Measurements from ENCODE around the gene GANC. TPM values are rescaled to one million over a fixed set of nuclear protein-coding genes. Genes with fewer than 3 reads are reported as not detected.

GANC gene
- total and polyA plus RNA-seq, 9 of the 15 experiments (the other 6 are each of a cell fraction or from before 2014, with no cell fraction given): 10.9 to 19.0 (median 14.5) TPM

DNA sequence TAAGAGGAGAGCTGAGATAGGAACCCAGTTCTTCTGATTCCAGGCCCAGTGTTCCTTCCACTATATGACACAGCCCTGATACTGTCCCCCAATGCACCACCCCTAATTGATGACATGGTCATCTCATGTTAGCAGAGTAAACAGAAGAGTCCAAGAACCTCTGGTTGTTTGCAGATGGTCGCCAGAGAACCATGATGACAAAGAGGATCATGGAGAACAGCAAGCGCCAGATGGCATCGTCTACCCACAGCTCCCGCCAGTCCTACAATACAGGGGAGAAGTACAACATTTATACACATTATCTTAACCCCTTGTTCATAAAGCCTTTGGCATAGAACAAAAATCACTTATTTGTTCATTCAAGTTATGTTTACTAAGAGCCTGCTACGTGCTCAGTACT is 46.4 kb upstream of the GANC start (continued):
- TF ChIP-seq, protein P1, sequence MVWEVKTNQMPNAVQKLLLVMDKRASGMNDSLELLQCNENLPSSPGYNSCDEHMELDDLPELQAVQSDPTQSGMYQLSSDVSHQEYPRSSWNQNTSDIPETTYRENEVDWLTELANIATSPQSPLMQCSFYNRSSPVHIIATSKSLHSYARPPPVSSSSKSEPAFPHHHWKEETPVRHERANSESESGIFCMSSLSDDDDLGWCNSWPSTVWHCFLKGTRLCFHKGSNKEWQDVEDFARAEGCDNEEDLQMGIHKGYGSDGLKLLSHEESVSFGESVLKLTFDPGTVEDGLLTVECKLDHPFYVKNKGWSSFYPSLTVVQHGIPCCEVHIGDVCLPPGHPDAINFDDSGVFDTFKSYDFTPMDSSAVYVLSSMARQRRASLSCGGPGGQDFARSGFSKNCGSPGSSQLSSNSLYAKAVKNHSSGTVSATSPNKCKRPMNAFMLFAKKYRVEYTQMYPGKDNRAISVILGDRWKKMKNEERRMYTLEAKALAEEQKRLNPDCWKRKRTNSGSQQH (CRISPR knock-in tag; IDR thresholded peaks at IDR 0.05): no peak
- TF ChIP-seq PYGO2 (tag; IDR thresholded peaks at IDR 0.05) (no peak), FOXM1 (IDR thresholded peaks at IDR 0.05; ENCODE audit: low read depth) (no peak), FOXM1 (CRISPR knock-in tag; IDR thresholded peaks at IDR 0.05; ENCODE audit: low read depth) (no peak), ZC3H4 (CRISPR knock-in tag; IDR thresholded peaks at IDR 0.05; ENCODE audit: borderline replicate concordance) (no peak), PTTG1 (tag; IDR thresholded peaks at IDR 0.05; ENCODE audit: low read depth) (no peak), SRF (CRISPR knock-in tag; IDR thresholded peaks at IDR 0.05) (no peak), ID3 (CRISPR knock-in tag; IDR thresholded peaks at IDR 0.05) (no peak), ID3 (tag; IDR thresholded peaks at IDR 0.05) (no peak), IRF1 (CRISPR knock-in tag; IDR thresholded peaks at IDR 0.05; ENCODE audit: borderline replicate concordance) (no peak), ZNF408 (CRISPR knock-in tag; IDR thresholded peaks at IDR 0.05; ENCODE audit: low read depth) (no peak), HMG20B (CRISPR knock-in tag; IDR thresholded peaks at IDR 0.05) (no peak)
- TF ChIP-seq, protein P2, sequence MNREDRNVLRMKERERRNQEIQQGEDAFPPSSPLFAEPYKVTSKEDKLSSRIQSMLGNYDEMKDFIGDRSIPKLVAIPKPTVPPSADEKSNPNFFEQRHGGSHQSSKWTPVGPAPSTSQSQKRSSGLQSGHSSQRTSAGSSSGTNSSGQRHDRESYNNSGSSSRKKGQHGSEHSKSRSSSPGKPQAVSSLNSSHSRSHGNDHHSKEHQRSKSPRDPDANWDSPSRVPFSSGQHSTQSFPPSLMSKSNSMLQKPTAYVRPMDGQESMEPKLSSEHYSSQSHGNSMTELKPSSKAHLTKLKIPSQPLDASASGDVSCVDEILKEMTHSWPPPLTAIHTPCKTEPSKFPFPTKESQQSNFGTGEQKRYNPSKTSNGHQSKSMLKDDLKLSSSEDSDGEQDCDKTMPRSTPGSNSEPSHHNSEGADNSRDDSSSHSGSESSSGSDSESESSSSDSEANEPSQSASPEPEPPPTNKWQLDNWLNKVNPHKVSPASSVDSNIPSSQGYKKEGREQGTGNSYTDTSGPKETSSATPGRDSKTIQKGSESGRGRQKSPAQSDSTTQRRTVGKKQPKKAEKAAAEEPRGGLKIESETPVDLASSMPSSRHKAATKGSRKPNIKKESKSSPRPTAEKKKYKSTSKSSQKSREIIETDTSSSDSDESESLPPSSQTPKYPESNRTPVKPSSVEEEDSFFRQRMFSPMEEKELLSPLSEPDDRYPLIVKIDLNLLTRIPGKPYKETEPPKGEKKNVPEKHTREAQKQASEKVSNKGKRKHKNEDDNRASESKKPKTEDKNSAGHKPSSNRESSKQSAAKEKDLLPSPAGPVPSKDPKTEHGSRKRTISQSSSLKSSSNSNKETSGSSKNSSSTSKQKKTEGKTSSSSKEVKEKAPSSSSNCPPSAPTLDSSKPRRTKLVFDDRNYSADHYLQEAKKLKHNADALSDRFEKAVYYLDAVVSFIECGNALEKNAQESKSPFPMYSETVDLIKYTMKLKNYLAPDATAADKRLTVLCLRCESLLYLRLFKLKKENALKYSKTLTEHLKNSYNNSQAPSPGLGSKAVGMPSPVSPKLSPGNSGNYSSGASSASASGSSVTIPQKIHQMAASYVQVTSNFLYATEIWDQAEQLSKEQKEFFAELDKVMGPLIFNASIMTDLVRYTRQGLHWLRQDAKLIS (CRISPR knock-in tag; IDR thresholded peaks at IDR 0.05): no peak
- TF ChIP-seq, protein P3, sequence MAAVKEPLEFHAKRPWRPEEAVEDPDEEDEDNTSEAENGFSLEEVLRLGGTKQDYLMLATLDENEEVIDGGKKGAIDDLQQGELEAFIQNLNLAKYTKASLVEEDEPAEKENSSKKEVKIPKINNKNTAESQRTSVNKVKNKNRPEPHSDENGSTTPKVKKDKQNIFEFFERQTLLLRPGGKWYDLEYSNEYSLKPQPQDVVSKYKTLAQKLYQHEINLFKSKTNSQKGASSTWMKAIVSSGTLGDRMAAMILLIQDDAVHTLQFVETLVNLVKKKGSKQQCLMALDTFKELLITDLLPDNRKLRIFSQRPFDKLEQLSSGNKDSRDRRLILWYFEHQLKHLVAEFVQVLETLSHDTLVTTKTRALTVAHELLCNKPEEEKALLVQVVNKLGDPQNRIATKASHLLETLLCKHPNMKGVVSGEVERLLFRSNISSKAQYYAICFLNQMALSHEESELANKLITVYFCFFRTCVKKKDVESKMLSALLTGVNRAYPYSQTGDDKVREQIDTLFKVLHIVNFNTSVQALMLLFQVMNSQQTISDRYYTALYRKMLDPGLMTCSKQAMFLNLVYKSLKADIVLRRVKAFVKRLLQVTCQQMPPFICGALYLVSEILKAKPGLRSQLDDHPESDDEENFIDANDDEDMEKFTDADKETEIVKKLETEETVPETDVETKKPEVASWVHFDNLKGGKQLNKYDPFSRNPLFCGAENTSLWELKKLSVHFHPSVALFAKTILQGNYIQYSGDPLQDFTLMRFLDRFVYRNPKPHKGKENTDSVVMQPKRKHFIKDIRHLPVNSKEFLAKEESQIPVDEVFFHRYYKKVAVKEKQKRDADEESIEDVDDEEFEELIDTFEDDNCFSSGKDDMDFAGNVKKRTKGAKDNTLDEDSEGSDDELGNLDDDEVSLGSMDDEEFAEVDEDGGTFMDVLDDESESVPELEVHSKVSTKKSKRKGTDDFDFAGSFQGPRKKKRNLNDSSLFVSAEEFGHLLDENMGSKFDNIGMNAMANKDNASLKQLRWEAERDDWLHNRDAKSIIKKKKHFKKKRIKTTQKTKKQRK (IDR thresholded peaks at IDR 0.05; ENCODE audit: borderline replicate concordance, low read depth, low read length): no peak
